ENCODE data around the gene UBR2. TPM values are rescaled to one million over a fixed set of nuclear protein-coding genes. Genes with fewer than 3 reads are reported as not detected.

The UBR2 gene
- total and polyA plus RNA-seq, 7 donors, result 9.4 to 40.2 (median 33.6) TPM

DNA sequence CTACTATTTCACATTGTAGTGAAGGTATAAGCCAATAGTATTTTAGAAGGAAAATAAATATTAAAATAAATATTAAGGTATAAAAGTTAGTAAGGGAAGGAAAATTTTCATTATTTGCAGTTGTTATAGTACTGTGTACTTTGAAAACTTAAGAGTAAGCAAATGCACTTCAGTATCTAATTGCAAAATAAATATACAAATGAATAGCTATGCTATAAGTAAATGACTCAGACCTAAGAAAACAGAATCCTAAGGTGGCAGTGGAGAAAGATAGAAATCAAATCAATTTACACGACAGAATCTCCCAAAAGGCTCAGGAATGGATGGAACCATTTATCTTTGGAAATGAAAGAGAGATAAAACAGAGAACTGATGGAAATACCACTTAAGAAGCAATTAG is 24.7 kb upstream of the UBR2 start:
- Histone ChIP-seq H3K27ac (no peak overlapping the region), H3K4me3 (no peak overlapping the region), H3K4me1 (no peaks in the 10 kb centered on the region), H3K36me3 (ENCODE audit: insufficient read depth in 1 of 2, low read depth in 1 of 2) (no peaks in the 10 kb centered on the region), H3K27me3 (ENCODE audit: insufficient read depth in 3 of 3, low read length in 2 of 3) (no peaks in the 10 kb centered on the region), H3K9me3 (no peaks in the 10 kb centered on the region)
- intact Hi-C loops (cut with DNase I), result no loop called here
- ATAC-seq (no peak), DNase-seq (no peak)
- TF ChIP-seq, protein P1, sequence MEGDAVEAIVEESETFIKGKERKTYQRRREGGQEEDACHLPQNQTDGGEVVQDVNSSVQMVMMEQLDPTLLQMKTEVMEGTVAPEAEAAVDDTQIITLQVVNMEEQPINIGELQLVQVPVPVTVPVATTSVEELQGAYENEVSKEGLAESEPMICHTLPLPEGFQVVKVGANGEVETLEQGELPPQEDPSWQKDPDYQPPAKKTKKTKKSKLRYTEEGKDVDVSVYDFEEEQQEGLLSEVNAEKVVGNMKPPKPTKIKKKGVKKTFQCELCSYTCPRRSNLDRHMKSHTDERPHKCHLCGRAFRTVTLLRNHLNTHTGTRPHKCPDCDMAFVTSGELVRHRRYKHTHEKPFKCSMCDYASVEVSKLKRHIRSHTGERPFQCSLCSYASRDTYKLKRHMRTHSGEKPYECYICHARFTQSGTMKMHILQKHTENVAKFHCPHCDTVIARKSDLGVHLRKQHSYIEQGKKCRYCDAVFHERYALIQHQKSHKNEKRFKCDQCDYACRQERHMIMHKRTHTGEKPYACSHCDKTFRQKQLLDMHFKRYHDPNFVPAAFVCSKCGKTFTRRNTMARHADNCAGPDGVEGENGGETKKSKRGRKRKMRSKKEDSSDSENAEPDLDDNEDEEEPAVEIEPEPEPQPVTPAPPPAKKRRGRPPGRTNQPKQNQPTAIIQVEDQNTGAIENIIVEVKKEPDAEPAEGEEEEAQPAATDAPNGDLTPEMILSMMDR (IDR thresholded peaks at IDR 0.05), result no peak
- 84 to 94% (median 86%) methylated on average over 1 of the region's 1 CpG for WGBS, 3 donors

DNA sequence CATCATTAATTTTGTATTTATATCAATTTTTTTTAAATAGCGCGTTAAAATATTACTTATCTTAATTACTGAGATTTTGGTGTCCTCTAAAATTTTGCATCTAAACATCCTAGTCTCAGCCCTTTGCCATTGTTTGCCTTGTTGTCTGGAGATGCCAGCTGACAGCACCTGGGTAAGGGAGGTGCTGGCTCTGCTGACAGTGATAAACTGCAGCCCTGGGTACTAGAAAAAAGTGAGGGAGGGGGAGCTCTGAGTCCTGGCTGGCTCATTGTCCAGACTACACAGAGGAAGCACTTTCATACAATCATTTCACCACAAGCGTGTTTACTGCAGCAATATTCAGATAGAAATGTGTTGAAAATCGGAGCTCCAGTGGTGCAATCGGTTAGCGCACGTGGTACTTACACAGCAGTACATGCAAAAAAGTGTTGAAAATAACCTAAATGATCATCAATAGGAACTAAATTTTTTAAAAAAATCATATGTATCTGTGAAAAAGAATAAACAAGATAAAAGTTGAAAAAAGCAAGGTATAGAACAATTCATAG is 18.5 kb upstream of the UBR2 start:
- intact Hi-C loops (cut with DNase I), result loop anchor here in 1 of 2 donors (5.0 kb wide), 2 partner anchors 283 to 468 kb away; no protein-coding TSS in a partner anchor
- no peak overlapping the region for H3K27ac ChIP-seq
- 96 to 98% (median 96%) methylated on average over 7 of the region's 7 CpGs for WGBS, 3 donors
- DNase-seq (no peak), ATAC-seq (no peak)
- no peaks in the 10 kb centered on the region for H3K36me3 ChIP-seq (ENCODE audit: insufficient read depth in 1 of 2, low read depth in 1 of 2)
- H3K4me1 ChIP-seq, result no peaks in the 10 kb centered on the region
- no peaks in the 10 kb centered on the region for H3K27me3 ChIP-seq (ENCODE audit: insufficient read depth in 3 of 3, low read length in 2 of 3)
- H3K4me3 ChIP-seq, result no peak overlapping the region
- H3K9me3 ChIP-seq, result no peaks in the 10 kb centered on the region
- TF ChIP-seq, protein P1 (IDR thresholded peaks at IDR 0.05), result no peak

DNA sequence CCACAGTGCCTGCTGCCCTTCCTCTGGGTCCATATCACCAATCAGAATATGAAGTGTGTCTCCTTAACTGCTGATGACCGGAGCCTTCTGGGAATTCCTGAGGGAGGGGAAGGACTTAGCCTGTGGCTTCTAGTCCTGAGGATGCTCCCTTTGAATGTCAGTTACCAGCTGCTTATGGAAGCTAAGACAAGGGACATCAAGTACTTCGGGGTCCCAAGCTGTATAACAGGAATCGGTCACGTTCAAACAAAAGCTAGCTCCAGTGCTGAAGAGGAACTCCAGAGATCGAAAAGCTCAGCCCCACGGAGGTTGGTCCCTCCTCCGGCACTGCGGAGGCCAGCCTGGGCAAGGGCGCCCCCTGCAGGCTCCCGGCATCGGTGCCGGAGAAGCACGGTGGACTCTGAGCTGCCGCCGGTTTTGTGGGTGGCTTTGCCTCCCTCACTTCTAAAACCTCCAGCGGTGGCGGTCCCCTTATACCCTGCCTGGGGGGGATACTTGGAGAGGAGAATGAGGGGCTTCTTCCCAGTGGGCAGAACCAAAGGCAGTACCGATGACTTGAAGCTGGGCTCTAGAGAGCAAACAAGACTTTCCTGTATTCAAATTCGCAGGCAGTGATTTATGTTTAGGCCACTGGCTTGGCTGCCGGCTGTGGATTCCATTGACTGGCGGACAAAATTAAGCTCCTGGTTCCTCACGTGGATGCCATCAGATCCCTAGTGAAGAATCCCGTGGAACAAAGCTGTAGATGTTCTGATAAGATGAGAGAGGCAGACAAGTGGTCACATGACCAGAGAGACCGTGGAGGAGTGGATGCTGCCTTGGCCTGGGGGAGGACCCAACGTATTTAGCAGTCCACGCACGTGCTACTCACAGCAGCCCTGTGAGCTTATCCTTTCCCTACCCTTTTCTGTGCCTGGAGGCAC is 16.2 kb upstream of the UBR2 start:
- no peaks in the 10 kb centered on the region for H3K9me3 ChIP-seq
- intact Hi-C loops (cut with DNase I), result loop anchor here (2.0 to 5.0 kb wide), 3 partner anchors 285 to 470 kb away; no protein-coding TSS in a partner anchor
- TF ChIP-seq, protein P1 (IDR thresholded peaks at IDR 0.05), result peak; percentile 95
- 2 to 4% (median 3%) methylated on average over 27 of the region's 27 CpGs for WGBS, 3 donors
- no peaks in the 10 kb centered on the region for H3K36me3 ChIP-seq (ENCODE audit: insufficient read depth in 1 of 2, low read depth in 1 of 2)
- peak overlapping the region; percentile 62 for H3K4me3 ChIP-seq
- DNase-seq, result peak; percentile 84 to 89
- H3K27me3 ChIP-seq (ENCODE audit: insufficient read depth in 3 of 3, low read length in 2 of 3), result peaks cover 0 to 2% (median 0%) of the 10 kb centered on the region in 3 donors
- no peak overlapping the region for H3K27ac ChIP-seq
- H3K4me1 ChIP-seq, result no peaks in the 10 kb centered on the region
- peak; percentile 96 to 99 (median 96) for ATAC-seq

DNA sequence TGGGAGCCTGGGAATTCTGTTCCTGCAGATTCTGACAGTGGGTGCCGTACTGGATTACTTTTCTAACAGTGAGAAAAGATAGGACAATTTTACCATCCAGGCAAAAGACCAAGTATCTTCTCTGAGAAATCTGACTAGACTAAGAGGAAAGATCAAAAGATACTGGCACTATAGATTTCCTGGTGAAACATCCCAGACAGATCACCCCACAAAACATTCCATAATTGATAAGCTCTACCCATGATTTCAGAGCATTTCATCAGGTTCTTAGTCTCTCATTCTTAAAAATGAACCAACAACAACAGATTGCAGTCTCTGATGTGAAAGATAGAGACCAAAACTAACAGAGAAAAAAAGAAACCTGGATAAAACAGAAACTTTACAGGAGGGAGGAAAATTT is 13.6 kb upstream of the UBR2 start:
- no peak for DNase-seq
- ATAC-seq, result no peak
- H3K4me1 ChIP-seq, result no peaks in the 10 kb centered on the region
- no peak overlapping the region for H3K4me3 ChIP-seq
- TF ChIP-seq, protein P1 (IDR thresholded peaks at IDR 0.05), result no peak
- no peaks in the 10 kb centered on the region for H3K36me3 ChIP-seq (ENCODE audit: insufficient read depth in 1 of 2, low read depth in 1 of 2)
- H3K27ac ChIP-seq, result no peak overlapping the region
- intact Hi-C loops (cut with DNase I), result no loop called here
- 86 to 89% (median 86%) methylated on average over 1 of the region's 1 CpG for WGBS, 3 donors
- no peaks in the 10 kb centered on the region for H3K9me3 ChIP-seq
- peaks cover 0 to 6% (median 2%) of the 10 kb centered on the region in 3 donors for H3K27me3 ChIP-seq (ENCODE audit: insufficient read depth in 3 of 3, low read length in 2 of 3)
